OCI-LY7 (cell line): ENCODE results near the gene LFNG.

ENCODE experiments used
- CTCF ChIP-seq: fragments of 200-600 bp; sonication (generic); conservative IDR thresholded peaks from 2 replicates; pipeline ENCODE4 v1.5.1; 2014; ENCODE audit warnings: mild to moderate bottlenecking, antibody characterized with exemption, low read length, moderate library complexity, mixed read lengths
- EZH2phosphoT487 ChIP-seq: fragments of 200-600 bp; sonication (generic); IDR thresholded peaks from 2 replicates; pipeline ENCODE4 v1.6.1; 2018; ENCODE audit warnings: low read depth, borderline replicate concordance, mild to moderate bottlenecking, mixed run types, antibody characterized with exemption, low read length, moderate library complexity, mixed read lengths

- TF ChIP-seq CTCF (no peak), EZH2phosphoT487 (no peak)
Measured at GRCh38 chr7:2517026-2517425, 2.5 kb upstream of the LFNG start.
